HG03103 (cell line): ENCODE data around the gene BOD1.

ENCODE experiments used
- ATAC-seq: cut with Tn5 transposase; IDR thresholded peaks from one replicate; pipeline ENCODE4 v1.9.1; 2021; ENCODE audit warnings: low read depth; ENCODE audit not compliant: unreplicated experiment

Gene BOD1

GRCh38 chr5:173642191-173642816 is 25.9 kb upstream of the BOD1 start:
- no peak for ATAC-seq

GRCh38 chr5:173640156-173640804 is 23.8 kb upstream of the BOD1 start:
- no peak for ATAC-seq

- ATAC-seq, result no peak
Measured at GRCh38 chr5:173638126-173639040, 21.9 kb upstream of the BOD1 start.

GRCh38 chr5:173637340-173637739 is 20.9 kb upstream of the BOD1 start:
- no peak for ATAC-seq

GRCh38 chr5:173634465-173634983 is 18.1 kb upstream of the BOD1 start:
- no peak for ATAC-seq

- ATAC-seq, result no peak
Measured at GRCh38 chr5:173633304-173633703, 16.9 kb upstream of the BOD1 start.

GRCh38 chr5:173631478-173631877 is 15.0 kb upstream of the BOD1 start:
- no peak for ATAC-seq

- ATAC-seq, result no peak
Measured at GRCh38 chr5:173630724-173631365, 14.4 kb upstream of the BOD1 start.

- no peak for ATAC-seq
Measured at GRCh38 chr5:173629628-173630027, 13.2 kb upstream of the BOD1 start.

GRCh38 chr5:173628501-173628900 is 12.1 kb upstream of the BOD1 start:
- ATAC-seq, result no peak

- ATAC-seq, result no peak
Measured at GRCh38 chr5:173627860-173628392, 11.5 kb upstream of the BOD1 start.

GRCh38 chr5:173627271-173627670 is 10.8 kb upstream of the BOD1 start:
- no peak for ATAC-seq

- ATAC-seq, result no peak
Measured at GRCh38 chr5:173626505-173626820, 10.0 kb upstream of the BOD1 start.

GRCh38 chr5:173625673-173626504 is 9.4 kb upstream of the BOD1 start:
- ATAC-seq, result peak; percentile 62

- ATAC-seq, result no peak
Measured at GRCh38 chr5:173625261-173625660, 8.8 kb upstream of the BOD1 start.

- no peak for ATAC-seq
Measured at GRCh38 chr5:173624282-173624681, 7.8 kb upstream of the BOD1 start.

GRCh38 chr5:173623789-173624188 is 7.3 kb upstream of the BOD1 start:
- no peak for ATAC-seq

- no peak for ATAC-seq
Measured at GRCh38 chr5:173623296-173623771, 6.9 kb upstream of the BOD1 start.

- ATAC-seq, result no peak
Measured at GRCh38 chr5:173622183-173623047, 6.0 kb upstream of the BOD1 start.
